HepG2 (cell line): ENCODE measurements around the gene ANP32B. TPM values are rescaled to one million over a fixed set of nuclear protein-coding genes. Genes with fewer than 3 reads are reported as not detected.

Experiments
- AGO2 ChIP-seq: fragments of 200-400 bp; formaldehyde crosslinking; optimal IDR thresholded peaks from 2 replicates; pipeline ENCODE3; 2017; ENCODE audit warnings: mild to moderate bottlenecking, low read depth, low read length, moderate library complexity
- FOXA3 ChIP-seq: IDR thresholded peaks from 2 replicates; pipeline ENCODE4 v1.6.1; 2016; ENCODE audit warnings: missing genetic modification reagents, missing compliant biosample characterization
- FOXJ3 ChIP-seq: sonication (generic); formaldehyde crosslinking; IDR thresholded peaks from 2 replicates; pipeline ENCODE4 v1.4.0; 2020; ENCODE audit warnings: missing genetic modification reagents, mild to moderate bottlenecking, borderline replicate concordance
- JARID2 ChIP-seq: sonication (generic); formaldehyde crosslinking; IDR thresholded peaks from 2 replicates; pipeline ENCODE4 v1.8.1; 2023; ENCODE audit warnings: missing genetic modification reagents, inconsistent platforms; ENCODE audit not compliant: insufficient replicate concordance
- JUN ChIP-seq: sonication (generic); formaldehyde crosslinking; IDR thresholded peaks from 2 replicates; pipeline ENCODE4 v1.4.0; 2020; ENCODE audit warnings: mild to moderate bottlenecking, missing genetic modification reagents
- KDM6A ChIP-seq: IDR thresholded peaks from 2 replicates; pipeline ENCODE4 v1.6.1; 2016; ENCODE audit warnings: low read depth
- MLLT10 ChIP-seq: sonication (generic); formaldehyde crosslinking; IDR thresholded peaks from 2 replicates; pipeline ENCODE4 v1.4.0; 2020; ENCODE audit warnings: missing genetic modification reagents
- SIX1 ChIP-seq: sonication (generic); formaldehyde crosslinking; IDR thresholded peaks from 2 replicates; pipeline ENCODE4 v1.4.0; 2020; ENCODE audit warnings: missing genetic modification reagents, borderline replicate concordance
- SMARCE1 ChIP-seq: fragments of 450-650 bp; IDR thresholded peaks from 2 replicates; pipeline ENCODE4 v1.6.1; 2017; ENCODE audit warnings: borderline replicate concordance
- TP53 ChIP-seq: sonication (generic); formaldehyde crosslinking; conservative IDR thresholded peaks from 2 replicates; pipeline ENCODE4 v1.4.0; 2020; ENCODE audit warnings: missing genetic modification reagents
- ZNF562 ChIP-seq: sonication (generic); formaldehyde crosslinking; IDR thresholded peaks from 2 replicates; pipeline ENCODE4 v1.8.0; 2022; ENCODE audit warnings: missing genetic modification reagents, borderline replicate concordance
- polyA plus RNA-seq, 8 experiments: library from polyadenylated mRNA; depleted of rRNA in 3 of 8; stranded (reverse) in 7 of 8; unstranded in 1 of 8; fragments of >200 nt; fragmentation: Illumina TruSeq in 4 of 8; extraction: Trizol in 4 of 8; gene quantifications; 2 replicates each; pipeline versions ENCODE4 v1.2.1 to v1.2.3, GENCODE V29; 2011 to 2016; ENCODE audit warnings: low read depth in 4 of 8, missing spikeins in 1 of 8, mixed read lengths in 1 of 8; ENCODE audit not compliant: insufficient read depth in 1 of 8
- total RNA-seq, 5 experiments: library from RNA; depleted of rRNA; stranded (reverse); fragments of >200 nt; fragmentation: Illumina TruSeq; extraction: Trizol; gene quantifications; 2 replicates each; pipeline ENCODE4 v1.2.3, GENCODE V29; 2016; ENCODE audit warnings: low read depth in 1 of 5
- TF ChIP-seq, protein P1 (sequence below): sonication (generic); formaldehyde crosslinking; IDR thresholded peaks from 2 replicates; pipeline ENCODE4 v1.4.0; 2020; ENCODE audit warnings: missing genetic modification reagents
- TF ChIP-seq, protein P2 (sequence below): sonication (generic); formaldehyde crosslinking; IDR thresholded peaks from 2 replicates; pipeline ENCODE4 v1.4.0; 2020; ENCODE audit warnings: missing genetic modification reagents
- TF ChIP-seq, protein P3 (sequence below): sonication (generic); formaldehyde crosslinking; IDR thresholded peaks from 2 replicates; pipeline ENCODE4 v1.5.0; 2020; ENCODE audit warnings: mild to moderate bottlenecking, missing genetic modification reagents
- TF ChIP-seq, protein P4 (sequence below): sonication (generic); formaldehyde crosslinking; IDR thresholded peaks from 2 replicates; pipeline ENCODE4 v1.4.0; 2020; ENCODE audit warnings: mild to moderate bottlenecking, missing genetic modification reagents
- TF ChIP-seq, protein P5 (sequence below): sonication (generic); formaldehyde crosslinking; IDR thresholded peaks from 2 replicates; pipeline ENCODE4 v1.4.0; 2020; ENCODE audit warnings: missing genetic modification reagents
- TF ChIP-seq, protein P6 (sequence below): sonication (generic); formaldehyde crosslinking; IDR thresholded peaks from 2 replicates; pipeline ENCODE4 v1.5.0; 2020; ENCODE audit warnings: missing genetic modification reagents

Gene ANP32B
- total and polyA plus RNA-seq, 2 of the 13 experiments (the other 11 are each of a cell fraction or from before 2014, with no cell fraction given) = 22.1 to 37.5 TPM

DNA sequence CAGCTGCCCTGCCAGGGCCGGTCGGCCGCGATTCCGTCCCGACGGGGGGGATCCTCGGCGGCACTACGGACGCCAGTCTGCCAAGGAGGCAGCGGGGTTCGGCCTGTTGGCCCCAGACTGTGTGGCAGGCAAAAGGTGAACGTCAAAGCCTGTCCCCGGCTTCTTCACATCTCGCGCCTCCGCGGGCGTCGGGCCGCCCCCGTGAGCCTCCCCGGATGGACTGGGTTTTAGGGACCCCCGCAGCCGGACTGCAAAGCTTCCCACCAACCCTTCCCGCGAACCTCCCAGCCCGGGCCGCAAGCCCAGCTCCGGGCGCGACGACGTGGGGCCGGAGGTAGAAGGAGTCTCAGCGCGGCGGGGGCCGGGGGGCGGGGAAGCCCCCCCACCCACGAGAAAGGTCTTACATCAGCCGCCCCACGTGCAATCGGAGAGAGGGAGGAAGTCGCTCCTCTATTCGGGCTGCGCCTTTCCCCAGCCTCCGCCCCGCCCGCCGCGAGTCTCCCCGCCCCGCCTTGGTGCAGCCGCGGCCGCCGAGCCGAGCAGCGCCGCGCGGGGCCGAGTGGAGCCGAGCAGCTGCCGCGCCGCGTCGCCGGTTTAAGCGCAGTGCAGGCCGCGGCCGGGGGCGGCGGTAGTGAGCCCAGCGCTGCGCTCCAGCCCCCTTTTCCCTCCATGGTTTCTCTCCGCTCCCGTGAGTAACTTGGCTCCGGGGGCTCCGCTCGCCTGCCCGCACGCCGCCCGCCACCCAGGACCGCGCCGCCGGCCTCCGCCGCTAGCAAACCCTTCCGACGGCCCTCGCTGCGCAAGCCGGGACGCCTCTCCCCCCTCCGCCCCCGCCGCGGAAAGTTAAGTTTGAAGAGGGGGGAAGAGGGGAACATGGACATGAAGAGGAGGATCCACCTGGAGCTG is at the start of gene ANP32B (continued):
- TF ChIP-seq, protein P1, sequence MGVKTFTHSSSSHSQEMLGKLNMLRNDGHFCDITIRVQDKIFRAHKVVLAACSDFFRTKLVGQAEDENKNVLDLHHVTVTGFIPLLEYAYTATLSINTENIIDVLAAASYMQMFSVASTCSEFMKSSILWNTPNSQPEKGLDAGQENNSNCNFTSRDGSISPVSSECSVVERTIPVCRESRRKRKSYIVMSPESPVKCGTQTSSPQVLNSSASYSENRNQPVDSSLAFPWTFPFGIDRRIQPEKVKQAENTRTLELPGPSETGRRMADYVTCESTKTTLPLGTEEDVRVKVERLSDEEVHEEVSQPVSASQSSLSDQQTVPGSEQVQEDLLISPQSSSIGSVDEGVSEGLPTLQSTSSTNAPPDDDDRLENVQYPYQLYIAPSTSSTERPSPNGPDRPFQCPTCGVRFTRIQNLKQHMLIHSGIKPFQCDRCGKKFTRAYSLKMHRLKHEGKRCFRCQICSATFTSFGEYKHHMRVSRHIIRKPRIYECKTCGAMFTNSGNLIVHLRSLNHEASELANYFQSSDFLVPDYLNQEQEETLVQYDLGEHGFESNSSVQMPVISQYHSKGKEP (CRISPR knock-in tag) = no peak
- no peak for TF ChIP-seq JARID2 (CRISPR knock-in tag)
- TF ChIP-seq FOXA3 (CRISPR knock-in tag) = peak; percentile 43; the same call in 1 of the 2 replicates
- no peak for TF ChIP-seq KDM6A
- TF ChIP-seq JUN (CRISPR knock-in tag) = no peak
- no peak for TF ChIP-seq SMARCE1
- no peak for TF ChIP-seq ZNF562 (CRISPR knock-in tag)
- peak; percentile 17 for TF ChIP-seq AGO2
- TF ChIP-seq SIX1 = no peak
- TF ChIP-seq, protein P2, sequence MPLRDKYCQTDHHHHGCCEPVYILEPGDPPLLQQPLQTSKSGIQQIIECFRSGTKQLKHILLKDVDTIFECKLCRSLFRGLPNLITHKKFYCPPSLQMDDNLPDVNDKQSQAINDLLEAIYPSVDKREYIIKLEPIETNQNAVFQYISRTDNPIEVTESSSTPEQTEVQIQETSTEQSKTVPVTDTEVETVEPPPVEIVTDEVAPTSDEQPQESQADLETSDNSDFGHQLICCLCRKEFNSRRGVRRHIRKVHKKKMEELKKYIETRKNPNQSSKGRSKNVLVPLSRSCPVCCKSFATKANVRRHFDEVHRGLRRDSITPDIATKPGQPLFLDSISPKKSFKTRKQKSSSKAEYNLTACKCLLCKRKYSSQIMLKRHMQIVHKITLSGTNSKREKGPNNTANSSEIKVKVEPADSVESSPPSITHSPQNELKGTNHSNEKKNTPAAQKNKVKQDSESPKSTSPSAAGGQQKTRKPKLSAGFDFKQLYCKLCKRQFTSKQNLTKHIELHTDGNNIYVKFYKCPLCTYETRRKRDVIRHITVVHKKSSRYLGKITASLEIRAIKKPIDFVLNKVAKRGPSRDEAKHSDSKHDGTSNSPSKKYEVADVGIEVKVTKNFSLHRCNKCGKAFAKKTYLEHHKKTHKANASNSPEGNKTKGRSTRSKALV (CRISPR knock-in tag) = no peak
- TF ChIP-seq, protein P3, sequence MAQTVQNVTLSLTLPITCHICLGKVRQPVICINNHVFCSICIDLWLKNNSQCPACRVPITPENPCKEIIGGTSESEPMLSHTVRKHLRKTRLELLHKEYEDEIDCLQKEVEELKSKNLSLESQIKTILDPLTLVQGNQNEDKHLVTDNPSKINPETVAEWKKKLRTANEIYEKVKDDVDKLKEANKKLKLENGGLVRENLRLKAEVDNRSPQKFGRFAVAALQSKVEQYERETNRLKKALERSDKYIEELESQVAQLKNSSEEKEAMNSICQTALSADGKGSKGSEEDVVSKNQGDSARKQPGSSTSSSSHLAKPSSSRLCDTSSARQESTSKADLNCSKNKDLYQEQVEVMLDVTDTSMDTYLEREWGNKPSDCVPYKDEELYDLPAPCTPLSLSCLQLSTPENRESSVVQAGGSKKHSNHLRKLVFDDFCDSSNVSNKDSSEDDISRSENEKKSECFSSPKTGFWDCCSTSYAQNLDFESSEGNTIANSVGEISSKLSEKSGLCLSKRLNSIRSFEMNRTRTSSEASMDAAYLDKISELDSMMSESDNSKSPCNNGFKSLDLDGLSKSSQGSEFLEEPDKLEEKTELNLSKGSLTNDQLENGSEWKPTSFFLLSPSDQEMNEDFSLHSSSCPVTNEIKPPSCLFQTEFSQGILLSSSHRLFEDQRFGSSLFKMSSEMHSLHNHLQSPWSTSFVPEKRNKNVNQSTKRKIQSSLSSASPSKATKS (CRISPR knock-in tag) = no peak; the same call in 1 of the 2 replicates
- TF ChIP-seq, protein P4, sequence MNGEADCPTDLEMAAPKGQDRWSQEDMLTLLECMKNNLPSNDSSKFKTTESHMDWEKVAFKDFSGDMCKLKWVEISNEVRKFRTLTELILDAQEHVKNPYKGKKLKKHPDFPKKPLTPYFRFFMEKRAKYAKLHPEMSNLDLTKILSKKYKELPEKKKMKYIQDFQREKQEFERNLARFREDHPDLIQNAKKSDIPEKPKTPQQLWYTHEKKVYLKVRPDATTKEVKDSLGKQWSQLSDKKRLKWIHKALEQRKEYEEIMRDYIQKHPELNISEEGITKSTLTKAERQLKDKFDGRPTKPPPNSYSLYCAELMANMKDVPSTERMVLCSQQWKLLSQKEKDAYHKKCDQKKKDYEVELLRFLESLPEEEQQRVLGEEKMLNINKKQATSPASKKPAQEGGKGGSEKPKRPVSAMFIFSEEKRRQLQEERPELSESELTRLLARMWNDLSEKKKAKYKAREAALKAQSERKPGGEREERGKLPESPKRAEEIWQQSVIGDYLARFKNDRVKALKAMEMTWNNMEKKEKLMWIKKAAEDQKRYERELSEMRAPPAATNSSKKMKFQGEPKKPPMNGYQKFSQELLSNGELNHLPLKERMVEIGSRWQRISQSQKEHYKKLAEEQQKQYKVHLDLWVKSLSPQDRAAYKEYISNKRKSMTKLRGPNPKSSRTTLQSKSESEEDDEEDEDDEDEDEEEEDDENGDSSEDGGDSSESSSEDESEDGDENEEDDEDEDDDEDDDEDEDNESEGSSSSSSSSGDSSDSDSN (CRISPR knock-in tag) = peak; percentile 62; the same call in 1 of the 2 replicates
- TF ChIP-seq TP53 (CRISPR knock-in tag) = no peak
- TF ChIP-seq, protein P5, sequence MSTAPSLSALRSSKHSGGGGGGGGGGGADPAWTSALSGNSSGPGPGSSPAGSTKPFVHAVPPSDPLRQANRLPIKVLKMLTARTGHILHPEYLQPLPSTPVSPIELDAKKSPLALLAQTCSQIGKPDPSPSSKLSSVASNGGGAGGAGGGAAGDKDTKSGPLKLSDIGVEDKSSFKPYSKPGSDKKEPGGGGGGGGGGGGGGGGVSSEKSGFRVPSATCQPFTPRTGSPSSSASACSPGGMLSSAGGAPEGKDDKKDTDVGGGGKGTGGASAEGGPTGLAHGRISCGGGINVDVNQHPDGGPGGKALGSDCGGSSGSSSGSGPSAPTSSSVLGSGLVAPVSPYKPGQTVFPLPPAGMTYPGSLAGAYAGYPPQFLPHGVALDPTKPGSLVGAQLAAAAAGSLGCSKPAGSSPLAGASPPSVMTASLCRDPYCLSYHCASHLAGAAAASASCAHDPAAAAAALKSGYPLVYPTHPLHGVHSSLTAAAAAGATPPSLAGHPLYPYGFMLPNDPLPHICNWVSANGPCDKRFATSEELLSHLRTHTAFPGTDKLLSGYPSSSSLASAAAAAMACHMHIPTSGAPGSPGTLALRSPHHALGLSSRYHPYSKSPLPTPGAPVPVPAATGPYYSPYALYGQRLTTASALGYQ (CRISPR knock-in tag) = no peak
- TF ChIP-seq FOXJ3 (CRISPR knock-in tag) = no peak
- TF ChIP-seq MLLT10 (CRISPR knock-in tag) = no peak
- TF ChIP-seq, protein P6, sequence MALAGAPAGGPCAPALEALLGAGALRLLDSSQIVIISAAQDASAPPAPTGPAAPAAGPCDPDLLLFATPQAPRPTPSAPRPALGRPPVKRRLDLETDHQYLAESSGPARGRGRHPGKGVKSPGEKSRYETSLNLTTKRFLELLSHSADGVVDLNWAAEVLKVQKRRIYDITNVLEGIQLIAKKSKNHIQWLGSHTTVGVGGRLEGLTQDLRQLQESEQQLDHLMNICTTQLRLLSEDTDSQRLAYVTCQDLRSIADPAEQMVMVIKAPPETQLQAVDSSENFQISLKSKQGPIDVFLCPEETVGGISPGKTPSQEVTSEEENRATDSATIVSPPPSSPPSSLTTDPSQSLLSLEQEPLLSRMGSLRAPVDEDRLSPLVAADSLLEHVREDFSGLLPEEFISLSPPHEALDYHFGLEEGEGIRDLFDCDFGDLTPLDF = no peak
